MM.1S (cell line): ENCODE data around the gene SIAH1.
"Not testable (repeated sequence)": the region's sequence is repeated elsewhere in the genome, so short reads cannot be mapped to it uniquely, and the experiment has no call there.

ENCODE experiments used
- DNase-seq: peaks from one replicate; pipeline ENCODE4 v3.0.0-alpha.2; 2015
- H2AFZ ChIP-seq: fragments of 300-600 bp; sonication (generic); 2 replicates; pipeline ENCODE4 v1.6.0; 2016; ENCODE audit warnings: antibody characterized with exemption, low read length
- H3F3A ChIP-seq: fragments of 300-600 bp; sonication (generic); 2 replicates; pipeline ENCODE4 v1.6.1; 2016; ENCODE audit warnings: mild to moderate bottlenecking, antibody characterized with exemption, low read length, moderate library complexity, mixed read lengths; ENCODE audit not compliant: insufficient read depth
- H3K27ac ChIP-seq: fragments of 300-600 bp; sonication (generic); 2 replicates; pipeline ENCODE4 v1.5.1; 2016; ENCODE audit warnings: mild to moderate bottlenecking, low read length
- H3K27me3 ChIP-seq: fragments of 300-600 bp; sonication (generic); replicated peaks from 2 replicates; pipeline ENCODE4 v1.6.0; 2016; ENCODE audit warnings: low read length; ENCODE audit not compliant: insufficient read depth
- H3K36me3 ChIP-seq: fragments of 300-600 bp; sonication (generic); replicated peaks from 2 replicates; pipeline ENCODE4 v1.6.1; 2016; ENCODE audit warnings: mild to moderate bottlenecking, low read length, mixed read lengths; ENCODE audit not compliant: insufficient read depth
- H3K4me1 ChIP-seq: fragments of 300-600 bp; sonication (generic); 2 replicates; pipeline ENCODE4 v1.6.1; 2016; ENCODE audit warnings: low read length, mixed read lengths
- H3K4me2 ChIP-seq: fragments of 300-600 bp; sonication (generic); 2 replicates; pipeline ENCODE4 v1.6.0; 2016; ENCODE audit warnings: low read depth, low read length
- H3K4me3 ChIP-seq: fragments of 300-600 bp; sonication (generic); 2 replicates; pipeline ENCODE4 v1.5.1; 2016; ENCODE audit warnings: low read length, mixed read lengths
- H3K79me2 ChIP-seq: fragments of 300-600 bp; sonication (generic); 2 replicates; pipeline ENCODE4 v1.6.1; 2016; ENCODE audit warnings: mixed run types, low read length, mixed read lengths
- H3K9ac ChIP-seq: fragments of 300-600 bp; sonication (generic); 2 replicates; pipeline ENCODE4 v1.6.1; 2016; ENCODE audit warnings: low read length, mixed read lengths
- H3K9me2 ChIP-seq: fragments of 300-600 bp; sonication (generic); replicated peaks from 2 replicates; pipeline ENCODE4 v1.6.1; 2016; ENCODE audit warnings: mild to moderate bottlenecking, low read length, mixed read lengths; ENCODE audit not compliant: insufficient read depth
- H3K9me3 ChIP-seq: fragments of 300-600 bp; sonication (generic); replicated peaks from 2 replicates; pipeline ENCODE4 v1.6.1; 2016; ENCODE audit warnings: mild to moderate bottlenecking, low read length, mixed read lengths; ENCODE audit not compliant: insufficient read depth
- H4K20me1 ChIP-seq: fragments of 300-600 bp; sonication (generic); 2 replicates; pipeline ENCODE4 v1.6.1; 2016; ENCODE audit warnings: mild to moderate bottlenecking, low read length, moderate library complexity, mixed read lengths; ENCODE audit not compliant: insufficient read depth
- CTCF ChIP-seq: fragments of 300-600 bp; sonication (generic); IDR thresholded peaks from 2 replicates; pipeline ENCODE4 v1.5.1; 2016; ENCODE audit warnings: antibody characterized with exemption, low read length, mixed read lengths
- EZH2 ChIP-seq: fragments of 300-600 bp; sonication (generic); optimal IDR thresholded peaks from 2 replicates; pipeline ENCODE3; 2017; ENCODE audit warnings: low read depth, mild to moderate bottlenecking, antibody characterized with exemption, low read length, mixed read lengths
- EZH2phosphoT487 ChIP-seq: fragments of 300-600 bp; sonication (generic); IDR thresholded peaks from 2 replicates; pipeline ENCODE4 v1.6.1; 2018; ENCODE audit warnings: antibody characterized with exemption, low read length

SIAH1 gene

GRCh38 chr16:48381201-48381600, 4.0 kb downstream of the SIAH1 start:
- Histone ChIP-seq H3F3A (peaks cover 7% of the 10 kb centered on the region), H2AFZ (no peak overlapping the region), H3K4me1 (no peaks in the 10 kb centered on the region), H3K27ac (no peak overlapping the region), H3K9me3 (no peaks in the 10 kb centered on the region), H3K27me3 (no peaks in the 10 kb centered on the region), H3K9me2 (no peaks in the 10 kb centered on the region), H3K4me2 (no peak overlapping the region), H3K36me3 (no peaks in the 10 kb centered on the region), H3K79me2 (peaks cover 83% of the 10 kb centered on the region), H3K4me3 (no peak overlapping the region), H4K20me1 (peaks cover 30% of the 10 kb centered on the region), H3K9ac (no peak overlapping the region)
- DNase-seq: no peak
- TF ChIP-seq EZH2: no peak
- no peak for TF ChIP-seq CTCF
- TF ChIP-seq EZH2phosphoT487: no peak

GRCh38 chr16:48378836-48379235, 6.4 kb downstream of the SIAH1 start:
- no peak overlapping the region for H3K4me3 ChIP-seq
- no peak for TF ChIP-seq EZH2phosphoT487
- no peak for TF ChIP-seq CTCF
- TF ChIP-seq EZH2: no peak
- no peaks in the 10 kb centered on the region for H3K27me3 ChIP-seq
- no peaks in the 10 kb centered on the region for H3K9me3 ChIP-seq
- no peak overlapping the region for H3K4me2 ChIP-seq
- H4K20me1 ChIP-seq: peaks cover 48% of the 10 kb centered on the region
- no peak for DNase-seq
- H3K9me2 ChIP-seq: no peaks in the 10 kb centered on the region
- no peak overlapping the region for H2AFZ ChIP-seq
- H3K9ac ChIP-seq: no peak overlapping the region
- no peaks in the 10 kb centered on the region for H3K36me3 ChIP-seq
- H3K79me2 ChIP-seq: peaks cover 100% of the 10 kb centered on the region
- no peaks in the 10 kb centered on the region for H3K4me1 ChIP-seq
- H3F3A ChIP-seq: 0 out of 2 replicates have a peak, but pooled peaks cover 3% of the 10 kb centered on the region
- H3K27ac ChIP-seq: no peak overlapping the region

- no peak for TF ChIP-seq CTCF
- no peak for TF ChIP-seq EZH2phosphoT487
- TF ChIP-seq EZH2: no peak
- Histone ChIP-seq H3K9ac (no peak overlapping the region), H3K79me2 (peaks cover 100% of the 10 kb centered on the region), H4K20me1 (peaks cover 53% of the 10 kb centered on the region), H3K4me1 (no peaks in the 10 kb centered on the region), H3K27ac (no peak overlapping the region), H3K27me3 (no peaks in the 10 kb centered on the region), H3F3A (0 out of 2 replicates have a peak, but pooled peaks cover 3% of the 10 kb centered on the region), H3K4me2 (no peak overlapping the region), H3K4me3 (no peak overlapping the region), H3K36me3 (no peaks in the 10 kb centered on the region), H3K9me3 (no peaks in the 10 kb centered on the region), H2AFZ (no peak overlapping the region), H3K9me2 (no peaks in the 10 kb centered on the region)
- no peak for DNase-seq
Observed at GRCh38 chr16:48378276-48378675, 6.9 kb downstream of the SIAH1 start.

GRCh38 chr16:48377301-48377700, 7.9 kb downstream of the SIAH1 start:
- not testable (repeated sequence) for H3F3A ChIP-seq, H3K27ac ChIP-seq, H3K27me3 ChIP-seq, H2AFZ ChIP-seq, DNase-seq, H3K9me3 ChIP-seq, H3K4me2 ChIP-seq, H3K4me3 ChIP-seq, H3K36me3 ChIP-seq, H3K9me2 ChIP-seq, H3K4me1 ChIP-seq, H3K9ac ChIP-seq
- Histone ChIP-seq H4K20me1 (peaks cover 62% of the 10 kb centered on the region), H3K79me2 (peaks cover 100% of the 10 kb centered on the region)
